ENCODE data around the gene CCT6A. TPM values are rescaled to one million over a fixed set of nuclear protein-coding genes. Genes with fewer than 3 reads are reported as not detected.

The CCT6A gene, protein sequence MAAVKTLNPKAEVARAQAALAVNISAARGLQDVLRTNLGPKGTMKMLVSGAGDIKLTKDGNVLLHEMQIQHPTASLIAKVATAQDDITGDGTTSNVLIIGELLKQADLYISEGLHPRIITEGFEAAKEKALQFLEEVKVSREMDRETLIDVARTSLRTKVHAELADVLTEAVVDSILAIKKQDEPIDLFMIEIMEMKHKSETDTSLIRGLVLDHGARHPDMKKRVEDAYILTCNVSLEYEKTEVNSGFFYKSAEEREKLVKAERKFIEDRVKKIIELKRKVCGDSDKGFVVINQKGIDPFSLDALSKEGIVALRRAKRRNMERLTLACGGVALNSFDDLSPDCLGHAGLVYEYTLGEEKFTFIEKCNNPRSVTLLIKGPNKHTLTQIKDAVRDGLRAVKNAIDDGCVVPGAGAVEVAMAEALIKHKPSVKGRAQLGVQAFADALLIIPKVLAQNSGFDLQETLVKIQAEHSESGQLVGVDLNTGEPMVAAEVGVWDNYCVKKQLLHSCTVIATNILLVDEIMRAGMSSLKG
- total RNA-seq (2022) (208 and 222 TPM in 2 replicates), Bru-seq, nascent RNA (percentile 97 among the genes with signal in this experiment), BruChase-seq, experiment 1, labeled RNA remaining after a 6-hour chase (percentile 99 among the genes with signal in this experiment), BruChase-seq, experiment 2, labeled RNA remaining after a 2-hour chase (percentile 98 among the genes with signal in this experiment)
- long read RNA-seq, transcript CCT6A-201 (14 exons, 2,719 nt), result major isoform, 883 of 994 reads
- long read RNA-seq, transcript CCT6A-202 (13 exons, 2,529 nt), result minor isoform, 19 of 994 reads
- long read RNA-seq, partial matches to known transcripts, result 25 of 994 reads
- long read RNA-seq, other reads (novel, unspliced or antisense), result 66 of 994 reads

DNA sequence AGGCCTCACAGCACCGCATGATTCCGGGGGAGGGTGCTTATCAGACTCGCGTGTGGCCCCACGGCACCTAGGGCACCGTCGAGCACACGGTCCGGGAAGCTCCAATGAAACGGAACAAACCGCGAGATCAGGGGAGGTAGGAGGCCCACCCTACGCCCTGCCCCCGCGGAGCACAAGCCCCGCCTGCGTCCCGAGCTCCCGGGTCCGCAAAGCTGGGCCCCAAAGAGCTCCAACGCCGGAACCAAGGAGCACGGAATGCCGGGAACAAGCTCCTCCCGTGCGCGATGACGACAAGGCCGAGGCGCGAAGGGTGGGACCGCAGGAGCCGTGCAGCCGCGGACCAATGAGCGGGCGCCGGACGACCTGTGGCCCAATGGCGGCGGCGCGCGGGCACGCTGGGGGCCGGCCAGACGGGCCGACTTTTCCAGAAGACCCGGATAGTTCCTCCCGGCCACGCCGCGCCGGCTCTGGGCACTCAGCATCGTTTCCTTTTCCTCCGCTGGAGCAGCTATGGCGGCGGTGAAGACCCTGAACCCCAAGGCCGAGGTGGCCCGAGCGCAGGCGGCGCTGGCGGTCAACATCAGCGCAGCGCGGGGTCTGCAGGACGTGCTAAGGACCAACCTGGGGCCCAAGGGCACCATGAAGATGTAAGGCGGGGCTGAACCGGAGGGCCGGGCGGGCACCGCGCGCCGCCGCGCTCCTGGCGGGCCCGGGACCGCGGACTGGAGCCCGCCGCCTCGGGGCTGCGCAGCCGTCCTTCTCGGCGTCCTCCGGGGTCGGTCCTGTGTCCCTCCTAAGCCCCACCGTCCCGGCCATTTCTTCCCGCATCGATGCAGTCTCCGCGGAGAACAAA lies at the start of gene CCT6A, which contains the start of gene PSPH:
TSS of gene CCT6A (plus strand) at position 427 of the 853 bp plus-strand sequence. CDS start at position 511, 84 bp downstream.
TSS of gene PSPH (minus strand) at position 106 of the 853 bp plus-strand sequence. CDS start 30,232 bp downstream, outside the sequence.
- H3K27me3 Mint-ChIP-seq (ENCODE audit: insufficient read depth, unreplicated experiment), result no peaks in the 10 kb centered on the region
- TF ChIP-seq, protein P1, sequence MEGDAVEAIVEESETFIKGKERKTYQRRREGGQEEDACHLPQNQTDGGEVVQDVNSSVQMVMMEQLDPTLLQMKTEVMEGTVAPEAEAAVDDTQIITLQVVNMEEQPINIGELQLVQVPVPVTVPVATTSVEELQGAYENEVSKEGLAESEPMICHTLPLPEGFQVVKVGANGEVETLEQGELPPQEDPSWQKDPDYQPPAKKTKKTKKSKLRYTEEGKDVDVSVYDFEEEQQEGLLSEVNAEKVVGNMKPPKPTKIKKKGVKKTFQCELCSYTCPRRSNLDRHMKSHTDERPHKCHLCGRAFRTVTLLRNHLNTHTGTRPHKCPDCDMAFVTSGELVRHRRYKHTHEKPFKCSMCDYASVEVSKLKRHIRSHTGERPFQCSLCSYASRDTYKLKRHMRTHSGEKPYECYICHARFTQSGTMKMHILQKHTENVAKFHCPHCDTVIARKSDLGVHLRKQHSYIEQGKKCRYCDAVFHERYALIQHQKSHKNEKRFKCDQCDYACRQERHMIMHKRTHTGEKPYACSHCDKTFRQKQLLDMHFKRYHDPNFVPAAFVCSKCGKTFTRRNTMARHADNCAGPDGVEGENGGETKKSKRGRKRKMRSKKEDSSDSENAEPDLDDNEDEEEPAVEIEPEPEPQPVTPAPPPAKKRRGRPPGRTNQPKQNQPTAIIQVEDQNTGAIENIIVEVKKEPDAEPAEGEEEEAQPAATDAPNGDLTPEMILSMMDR (IDR thresholded peaks at IDR 0.05; ENCODE audit: unreplicated experiment), result no peak
- H3K36me3 Mint-ChIP-seq (ENCODE audit: insufficient read depth, unreplicated experiment), result peaks cover 56% of the 10 kb centered on the region
- DNase-seq (ENCODE audit: unreplicated experiment), result peak; percentile 99
- POLR2A ChIA-PET, result interaction anchor here (0.5 to 3.7 kb wide), 25 partner anchors 10 to 1089 kb away, joined by 3 to 116 read pairs (median 6); partner anchors contain the start of genes CHCHD2, NIPSNAP2 and SUMF2
- peak within 1 kb of the TSS; percentile 97 for H3K4me3 Mint-ChIP-seq (ENCODE audit: unreplicated experiment)
- intact Hi-C loops (cut with micrococcal nuclease), result loop anchor here (1.0 to 2.0 kb wide), 2 partner anchors 13 to 18 kb away; partner anchors contain the start of gene SUMF2
- peak within 1 kb of the TSS; percentile 94 for H3K27ac Mint-ChIP-seq (ENCODE audit: low read depth, unreplicated experiment)
- CTCF ChIA-PET, result interaction anchor here (0.6 to 2.0 kb wide), 13 partner anchors 11 to 1030 kb away, joined by 3 to 10 read pairs (median 4); no protein-coding TSS in a partner anchor
- H3K4me1 Mint-ChIP-seq (ENCODE audit: insufficient read depth, unreplicated experiment), result peaks cover 10% of the 10 kb centered on the region
- no TSS peak for BruUV-seq (replicated peaks)
- no peaks in the 10 kb centered on the region for H3K9me3 Mint-ChIP-seq (ENCODE audit: unreplicated experiment)

DNA sequence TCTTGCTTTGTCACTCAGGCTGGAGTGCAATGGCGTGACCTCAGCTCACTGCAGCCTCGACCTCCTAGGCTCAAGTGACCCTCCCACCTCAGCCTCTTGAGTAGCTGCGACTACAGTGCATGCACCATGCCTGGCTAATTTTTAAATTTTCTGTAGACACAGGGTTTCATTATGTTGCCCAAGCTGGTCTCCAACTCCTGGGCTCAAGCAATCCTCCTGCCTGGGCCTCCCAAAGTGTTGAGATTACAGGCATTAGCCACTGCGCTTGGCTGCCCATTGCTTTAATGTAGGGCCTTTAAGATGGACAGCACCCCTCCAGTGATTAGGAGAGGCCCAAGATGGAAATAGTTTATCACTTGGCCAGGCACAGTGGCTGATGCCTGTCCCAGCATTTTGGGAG lies 47.8 kb upstream of the CCT6A start:
- POLR2A ChIA-PET, result interaction anchor here (0.8 to 1.1 kb wide), 2 partner anchors 45 to 59 kb away, joined by 3 to 4 read pairs; no protein-coding TSS in a partner anchor
- peaks cover 8% of the 10 kb centered on the region for H3K4me1 Mint-ChIP-seq (ENCODE audit: insufficient read depth, unreplicated experiment)
- intact Hi-C loops (cut with micrococcal nuclease), result no loop called here
- TF ChIP-seq, protein P1 (IDR thresholded peaks at IDR 0.05; ENCODE audit: unreplicated experiment), result no peak
- peaks cover 12% of the 10 kb centered on the region for H3K36me3 Mint-ChIP-seq (ENCODE audit: insufficient read depth, unreplicated experiment)
- no peaks in the 10 kb centered on the region for H3K27me3 Mint-ChIP-seq (ENCODE audit: insufficient read depth, unreplicated experiment)
- BruUV-seq (replicated peaks), result no TSS peak
- DNase-seq (ENCODE audit: unreplicated experiment), result no peak
- no peak overlapping the region for H3K4me3 Mint-ChIP-seq (ENCODE audit: unreplicated experiment)
- H3K27ac Mint-ChIP-seq (ENCODE audit: low read depth, unreplicated experiment), result no peak overlapping the region
- CTCF ChIA-PET, result interaction anchor here (0.9 to 2.4 kb wide), 9 partner anchors 11 to 364 kb away, joined by 3 to 19 read pairs (median 6); partner anchors contain the start of genes CCT6A, PHKG1 and PSPH
- no peaks in the 10 kb centered on the region for H3K9me3 Mint-ChIP-seq (ENCODE audit: unreplicated experiment)

DNA sequence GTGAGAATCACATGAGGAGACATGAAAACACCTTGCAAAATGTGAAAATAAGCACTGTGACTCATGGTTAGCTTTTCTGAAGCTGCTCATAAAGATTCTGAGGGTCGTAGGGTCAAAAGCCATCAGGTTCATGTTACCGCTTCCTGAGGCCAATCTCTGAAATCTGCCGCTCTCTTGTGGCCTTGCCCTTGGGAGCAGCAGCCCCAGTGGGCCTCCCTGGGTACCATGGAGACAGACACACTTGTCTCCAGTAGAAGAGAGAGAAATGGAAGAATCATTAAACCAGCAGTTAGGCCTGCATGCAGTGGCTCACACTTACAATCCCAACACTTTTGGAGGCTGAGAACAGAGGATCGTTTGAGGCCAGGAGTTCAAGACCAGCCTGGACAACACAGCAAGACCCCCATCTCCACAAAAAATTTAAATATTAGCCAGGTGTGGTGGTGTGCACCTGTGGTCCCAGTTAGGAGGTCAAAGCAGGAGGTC lies 44.4 kb upstream of the CCT6A start:
- intact Hi-C loops (cut with micrococcal nuclease), result no loop called here
- CTCF ChIA-PET, result interaction anchor here (0.6 to 2.2 kb wide), 14 partner anchors 8 to 226 kb away, joined by 3 to 12 read pairs (median 5); partner anchors contain the start of genes PHKG1 and PSPH
- Mint-ChIP-seq H3K27me3 (ENCODE audit: insufficient read depth, unreplicated experiment) (no peaks in the 10 kb centered on the region), H3K4me1 (ENCODE audit: insufficient read depth, unreplicated experiment) (peaks cover 14% of the 10 kb centered on the region), H3K36me3 (ENCODE audit: insufficient read depth, unreplicated experiment) (peaks cover 24% of the 10 kb centered on the region), H3K27ac (ENCODE audit: low read depth, unreplicated experiment) (peak overlapping the region; percentile 7), H3K4me3 (ENCODE audit: unreplicated experiment) (no peak overlapping the region), H3K9me3 (ENCODE audit: unreplicated experiment) (no peaks in the 10 kb centered on the region)
- POLR2A ChIA-PET, result interaction anchor here (0.6 to 8.0 kb wide), 7 partner anchors 24 to 57 kb away, joined by 3 to 78 read pairs (median 4); partner anchors contain the start of genes CCT6A, NIPSNAP2, PSPH and SUMF2
- BruUV-seq (replicated peaks), result no TSS peak
- DNase-seq (ENCODE audit: unreplicated experiment), result peak; percentile 27
- TF ChIP-seq, protein P1 (IDR thresholded peaks at IDR 0.05; ENCODE audit: unreplicated experiment), result no peak
